Spleen (tissue), 13 donors: Measurements from ENCODE around the gene RAB27A. TPM values are rescaled to one million over a fixed set of nuclear protein-coding genes. Genes with fewer than 3 reads are reported as not detected.
A peak's percentile ranks its signal among the peaks of the same experiment; 100 is the strongest.

Experiments used
- DNase-seq: peaks from one replicate; pipeline ENCODE4 v3.0.0-alpha.2; 2020
- H3K27ac ChIP-seq, 8 donors: fragments of 200-600 bp; sonication (generic) in 7 of 8; 1 replicate in 4 of 8; 2 replicates in 4 of 8; pipeline versions ENCODE4 v1.5.0 to v1.8.0; 2016 to 2021; ENCODE audit warnings: inconsistent platforms in 4 of 8, mild to moderate bottlenecking in 4 of 8, moderate library complexity in 1 of 8
- H3K27me3 ChIP-seq, 7 donors: fragments of 200-600 bp; sonication (generic) in 6 of 7; replicated peaks in 1 of 7; 1 replicate in 4 of 7; 2 replicates in 3 of 7; pipeline versions ENCODE4 v1.5.0 to v1.8.0; 2016 to 2021; ENCODE audit warnings: inconsistent platforms in 3 of 7, mild to moderate bottlenecking in 1 of 7
- H3K36me3 ChIP-seq, 6 donors: fragments of 200-600 bp; sonication (generic) in 5 of 6; 1 replicate in 4 of 6; 2 replicates in 2 of 6; pipeline versions ENCODE4 v1.5.0 to v1.8.0; 2016 to 2021; ENCODE audit warnings: inconsistent platforms in 2 of 6
- H3K4me1 ChIP-seq, 6 donors: fragments of 200-600 bp; sonication (generic) in 5 of 6; 1 replicate in 3 of 6; 2 replicates in 3 of 6; pipeline versions ENCODE4 v1.5.0 to v1.8.0; 2016 to 2021; ENCODE audit warnings: inconsistent platforms in 3 of 6
- H3K4me3 ChIP-seq, 8 donors: fragments of 200-600 bp; sonication (generic) in 7 of 8; 1 replicate in 4 of 8; 2 replicates in 4 of 8; pipeline versions ENCODE4 v1.5.0 to v1.8.0; 2016 to 2021; ENCODE audit warnings: inconsistent platforms in 4 of 8, mild to moderate bottlenecking in 4 of 8, moderate library complexity in 2 of 8
- H3K9me3 ChIP-seq, 8 donors: fragments of 200-600 bp; sonication (generic) in 7 of 8; 1 replicate in 4 of 8; 2 replicates in 4 of 8; pipeline versions ENCODE4 v1.5.0 to v1.8.0; 2016 to 2021; ENCODE audit warnings: inconsistent platforms in 4 of 8
- POLR2A ChIP-seq, 3 donors: fragments of 450-650 bp; IDR thresholded peaks; one replicate each; pipeline ENCODE4 v1.5.1; 2017; ENCODE audit warnings: antibody characterized with exemption in 3 of 3, mild to moderate bottlenecking in 1 of 3
- POLR2AphosphoS5 ChIP-seq, 3 donors: sonication (generic); formaldehyde crosslinking; IDR thresholded peaks; one replicate each; pipeline ENCODE4 v1.5.1; 2017; ENCODE audit warnings: antibody characterized with exemption in 3 of 3
- WGBS, 5 donors: extraction: QIAGEN DNeasy Blood & Tissue Kit in 3 of 5; methylation state at CpG; one replicate each; pipeline versions ENCODE4 v1.1.5 to v1.1.7; 2013 to 2018; 5-methylcytosine and 5-hydroxymethylcytosine counted together
- intact Hi-C: fragments of 100-400 bp; cut with DNase I; formaldehyde crosslinking; loops from one replicate; pipeline ENCODE4 v1.15.0; 2023; ENCODE audit warnings: low total_unique reads
- long read RNA-seq, 2 donors: transcript quantifications; one replicate each; lab custom pipeline, GENCODE V29; 2026
- polyA plus RNA-seq, 3 donors: library from polyadenylated mRNA; stranded (reverse); fragments of 200-250 nt; gene quantifications; one replicate each; pipeline ENCODE4 v1.2.1, GENCODE V29; 2013
- total RNA-seq, 7 donors: library from RNA; depleted of rRNA in 3 of 7; stranded (reverse); fragments of >200 nt in 3 of 7; fragmentation: NEBNext Ultra II Directional in 4 of 7; extraction: Animal tissue kit (Norgen Biotek cat#: 25700) in 4 of 7; gene quantifications; one replicate each; pipeline versions ENCODE4 v1.1.0 to v1.2.1, GENCODE V29; 2016 to 2021
- TF ChIP-seq, protein P1 (sequence below), 11 experiments: fragments of 200-600 bp in 7 of 11; fragments of 450-650 bp in 4 of 11; sonication (generic) in 4 of 11; IDR thresholded peaks in 8 of 11; conservative IDR thresholded peaks in 3 of 11; 1 replicate in 7 of 11; 2 replicates in 4 of 11; pipeline versions ENCODE4 v1.4.0 to v1.8.0; 2016 to 2021; ENCODE audit warnings: antibody characterized with exemption in 11 of 11, inconsistent platforms in 4 of 11, mild to moderate bottlenecking in 1 of 11
- donor health status: healthy with polysubstance abuse.
- donor health status: DM: no; HTN: no; CAD: no; lungs with moderate emphysema.
- donor health status: DM: no; HTN: no; CAD: no.
- donor health status: Bipolar disorder and iron deficiency.
- donor health status: healthy.
- donor health status: DM: no; HTN: no; CAD: no.
- donor health status: DM: yes; HTN: yes; CAD: no.

The RAB27A gene
- 10 to 100 TPM; 21.4 to 72.0 (median 44.5) TPM for total RNA-seq
- polyA plus RNA-seq = 10 to 100 TPM in 2 of 3 donors, 1 to 10 TPM in 1; 9.4 to 15.1 (median 11.4) TPM
- long read RNA-seq, donor 1, partial matches to known transcripts = 0 of 3 reads
- long read RNA-seq, donor 1, other reads (novel, unspliced or antisense) = 0 of 3 reads
- long read RNA-seq, donor 2, partial matches to known transcripts = 0 of 2 reads
- long read RNA-seq, donor 2, other reads (novel, unspliced or antisense) = 0 of 2 reads

DNA sequence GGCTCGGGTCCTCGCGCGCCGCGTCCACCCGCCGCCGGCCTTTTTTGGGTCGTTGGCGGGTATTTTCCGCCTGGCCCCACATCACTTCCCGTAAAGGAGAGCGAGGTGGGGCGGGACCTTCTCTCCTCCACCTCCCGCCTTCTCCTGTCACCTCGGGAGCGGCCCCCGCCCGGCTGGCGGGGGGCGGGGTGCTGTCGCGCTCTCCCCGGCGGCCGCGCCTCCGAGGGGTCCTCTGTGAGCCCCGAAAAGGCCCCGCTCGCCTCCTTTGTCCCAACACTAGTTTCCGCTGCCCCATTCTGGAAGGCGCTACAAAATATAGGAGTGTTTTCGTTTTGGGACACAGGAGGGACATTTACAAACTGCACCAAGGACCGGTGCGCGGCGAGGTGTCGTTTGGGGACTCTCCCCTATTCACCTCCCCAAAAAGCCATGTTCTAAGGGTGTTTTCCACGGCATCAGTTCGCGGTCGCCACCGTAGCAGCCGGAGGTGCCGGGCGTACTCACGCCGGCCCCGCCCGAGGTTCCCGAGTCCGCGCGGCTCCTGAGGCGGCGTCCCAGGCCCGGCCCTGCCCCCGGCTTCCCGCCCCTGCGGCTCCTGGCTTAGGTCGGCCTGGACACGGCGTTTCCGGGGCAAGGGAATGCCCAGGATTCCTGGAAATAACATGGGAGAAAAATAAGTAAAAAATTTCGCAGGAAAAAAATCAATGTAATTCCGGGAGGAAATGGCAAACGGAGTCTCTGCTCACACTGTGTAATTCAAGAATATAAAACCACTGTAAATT is at the start of gene RAB27A:
Gene RAB27A (minus strand): TSS at position 68 of the 782 bp plus-strand sequence. CDS start 54,879 bp downstream, outside the sequence.
- Histone ChIP-seq H3K4me3 (peak within 1 kb of the TSS; percentile 58 to 96 (median 86)), H3K27me3 (no peaks in the 10 kb centered on the region), H3K4me1 (peaks cover 0 to 67% (median 38%) of the 10 kb centered on the region in 6 donors), H3K27ac (peak within 1 kb of the TSS; percentile 79 to 98 (median 94)), H3K9me3 (no peaks in the 10 kb centered on the region), H3K36me3 (no peaks in the 10 kb centered on the region)
- TF ChIP-seq POLR2AphosphoS5 (IDR thresholded peaks at IDR 0.05) (peak; percentile 47 to 78 (median 67)), POLR2A (IDR thresholded peaks at IDR 0.05) (no peak)
- TF ChIP-seq, protein P1, sequence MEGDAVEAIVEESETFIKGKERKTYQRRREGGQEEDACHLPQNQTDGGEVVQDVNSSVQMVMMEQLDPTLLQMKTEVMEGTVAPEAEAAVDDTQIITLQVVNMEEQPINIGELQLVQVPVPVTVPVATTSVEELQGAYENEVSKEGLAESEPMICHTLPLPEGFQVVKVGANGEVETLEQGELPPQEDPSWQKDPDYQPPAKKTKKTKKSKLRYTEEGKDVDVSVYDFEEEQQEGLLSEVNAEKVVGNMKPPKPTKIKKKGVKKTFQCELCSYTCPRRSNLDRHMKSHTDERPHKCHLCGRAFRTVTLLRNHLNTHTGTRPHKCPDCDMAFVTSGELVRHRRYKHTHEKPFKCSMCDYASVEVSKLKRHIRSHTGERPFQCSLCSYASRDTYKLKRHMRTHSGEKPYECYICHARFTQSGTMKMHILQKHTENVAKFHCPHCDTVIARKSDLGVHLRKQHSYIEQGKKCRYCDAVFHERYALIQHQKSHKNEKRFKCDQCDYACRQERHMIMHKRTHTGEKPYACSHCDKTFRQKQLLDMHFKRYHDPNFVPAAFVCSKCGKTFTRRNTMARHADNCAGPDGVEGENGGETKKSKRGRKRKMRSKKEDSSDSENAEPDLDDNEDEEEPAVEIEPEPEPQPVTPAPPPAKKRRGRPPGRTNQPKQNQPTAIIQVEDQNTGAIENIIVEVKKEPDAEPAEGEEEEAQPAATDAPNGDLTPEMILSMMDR (IDR thresholded peaks at IDR 0.05 in 8 of 11, conservative IDR thresholded peaks at IDR 0.05 in 3 of 11) = no peak
- intact Hi-C loops = loop anchor here (2.0 to 10.0 kb wide), 2 partner anchors 73 to 145 kb away; no protein-coding TSS in a partner anchor
- WGBS, 5 donors = 0 to 1% (median 0%) methylated on average over 60 to 69 of the region's 69 CpGs
- DNase-seq = peak; percentile 94

DNA sequence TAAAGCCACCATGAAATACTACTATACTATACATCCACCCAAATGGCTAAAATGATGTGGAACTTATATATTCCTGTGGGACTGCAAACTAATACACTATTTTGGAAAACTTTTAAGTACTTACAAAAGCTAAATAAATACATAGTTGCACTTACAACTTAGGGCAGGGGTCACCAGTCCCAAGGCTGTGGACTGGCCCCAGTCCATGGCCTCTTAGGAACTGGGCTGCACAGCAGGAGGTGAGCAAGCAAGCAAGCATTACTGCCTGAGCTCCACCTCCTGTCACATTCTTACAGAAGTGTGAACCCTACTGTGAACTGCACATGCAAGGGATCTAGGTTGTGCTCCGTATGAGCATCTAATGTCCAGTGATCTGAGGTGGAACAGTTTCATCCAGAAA is 47.5 kb upstream of the RAB27A start:
- TF ChIP-seq POLR2AphosphoS5 (IDR thresholded peaks at IDR 0.05) = no peak
- TF ChIP-seq, protein P1 (IDR thresholded peaks at IDR 0.05 in 8 of 11, conservative IDR thresholded peaks at IDR 0.05 in 3 of 11) = no peak
- TF ChIP-seq POLR2A (IDR thresholded peaks at IDR 0.05) = no peak
- Histone ChIP-seq H3K27me3 (no peaks in the 10 kb centered on the region), H3K4me3 (no peak overlapping the region), H3K9me3 (no peaks in the 10 kb centered on the region), H3K4me1 (no peaks in the 10 kb centered on the region), H3K27ac (no peak overlapping the region), H3K36me3 (peaks cover 2 to 98% (median 54%) of the 10 kb centered on the region in 6 donors)
- WGBS, 5 donors = 92 to 100% (median 97%) methylated on average over 1 of the region's 1 CpG
- DNase-seq = no peak
- intact Hi-C loops = no loop called here

DNA sequence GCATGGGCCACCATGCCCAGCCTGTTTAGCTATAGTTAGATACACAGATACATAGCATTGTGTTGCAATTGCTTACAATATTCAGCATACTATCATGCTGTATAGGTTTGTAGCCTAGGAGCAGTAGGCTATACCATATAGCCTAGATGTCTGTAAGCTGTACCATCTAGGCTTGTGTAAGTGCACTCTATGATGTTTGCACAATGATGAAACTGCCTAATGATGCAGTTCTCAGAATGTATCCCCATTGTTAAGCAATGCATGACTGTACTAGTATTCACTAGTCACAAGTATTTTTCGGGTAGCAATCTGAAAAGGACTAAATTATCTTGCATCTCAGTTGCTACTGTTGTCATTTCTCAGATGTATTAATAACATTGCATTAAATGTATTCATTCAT is 45.4 kb upstream of the RAB27A start:
- TF ChIP-seq POLR2A (IDR thresholded peaks at IDR 0.05) = no peak
- TF ChIP-seq, protein P1 (IDR thresholded peaks at IDR 0.05 in 8 of 11, conservative IDR thresholded peaks at IDR 0.05 in 3 of 11) = no peak
- TF ChIP-seq POLR2AphosphoS5 (IDR thresholded peaks at IDR 0.05) = no peak
- intact Hi-C loops = no loop called here
- Histone ChIP-seq H3K4me1 (no peaks in the 10 kb centered on the region), H3K9me3 (no peaks in the 10 kb centered on the region), H3K36me3 (peaks cover 0 to 100% (median 61%) of the 10 kb centered on the region in 6 donors), H3K27ac (no peak overlapping the region), H3K4me3 (no peak overlapping the region), H3K27me3 (no peaks in the 10 kb centered on the region)
- WGBS, 5 donors = 89 to 96% (median 90%) methylated on average over 1 of the region's 1 CpG
- DNase-seq = no peak

DNA sequence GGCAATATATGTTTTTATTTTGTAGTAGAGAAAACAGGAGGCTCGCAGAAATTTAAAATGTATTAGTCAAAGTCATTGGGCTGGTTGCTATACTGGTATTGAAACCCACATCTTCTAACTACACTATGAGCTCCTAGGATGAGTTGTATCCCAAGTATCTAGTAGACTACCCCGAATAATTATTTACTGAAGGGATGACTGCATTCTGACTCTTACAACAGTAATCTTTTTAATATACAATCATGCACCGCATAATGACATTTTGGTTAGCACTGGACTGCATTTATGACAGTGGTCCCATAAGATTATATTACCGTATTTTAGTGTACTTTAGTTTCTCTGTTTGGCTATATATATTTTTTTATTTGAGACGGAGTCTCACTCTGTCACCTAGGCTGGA is 44.8 kb upstream of the RAB27A start:
- Histone ChIP-seq H3K9me3 (no peaks in the 10 kb centered on the region), H3K27ac (no peak overlapping the region), H3K36me3 (peaks cover 0 to 100% (median 62%) of the 10 kb centered on the region in 6 donors), H3K27me3 (no peaks in the 10 kb centered on the region), H3K4me3 (no peak overlapping the region), H3K4me1 (no peaks in the 10 kb centered on the region)
- no peak for DNase-seq
- intact Hi-C loops = no loop called here
- no peak for TF ChIP-seq POLR2A (IDR thresholded peaks at IDR 0.05)
- no peak for TF ChIP-seq POLR2AphosphoS5 (IDR thresholded peaks at IDR 0.05)
- TF ChIP-seq, protein P1 (IDR thresholded peaks at IDR 0.05 in 8 of 11, conservative IDR thresholded peaks at IDR 0.05 in 3 of 11) = no peak
- whole genome bisulfite sequencing, 5 donors = 91 to 97% (median 95%) methylated on average over 5 of the region's 5 CpGs
